Fibroblast of skin of scalp (primary cell): ENCODE data around the gene SLC35A3. TPM values are rescaled to one million over a fixed set of nuclear protein-coding genes. Genes with fewer than 3 reads are reported as not detected.
A peak's percentile ranks its signal among the peaks of the same experiment; 100 is the strongest.
"Not testable (repeated sequence)": the region's sequence is repeated elsewhere in the genome, so short reads cannot be mapped to it uniquely, and the experiment has no call there.

Source experiments
- DNase-seq: peaks from one replicate; pipeline ENCODE4 v3.0.0-alpha.2; 2013
- polyA plus RNA-seq, 2 experiments: library from polyadenylated mRNA; unstranded; fragments of 120-200 nt; gene quantifications; one replicate each; pipeline ENCODE4 v1.2.1, GENCODE V29; 2013; ENCODE audit not compliant: insufficient read length in 2 of 2

SLC35A3 gene
- 16.0 TPM for polyA plus RNA-seq (2013, experiment 1 of 2; ENCODE audit: insufficient read length)
- 17.7 TPM for polyA plus RNA-seq (2013, experiment 2 of 2; ENCODE audit: insufficient read length)

DNA sequence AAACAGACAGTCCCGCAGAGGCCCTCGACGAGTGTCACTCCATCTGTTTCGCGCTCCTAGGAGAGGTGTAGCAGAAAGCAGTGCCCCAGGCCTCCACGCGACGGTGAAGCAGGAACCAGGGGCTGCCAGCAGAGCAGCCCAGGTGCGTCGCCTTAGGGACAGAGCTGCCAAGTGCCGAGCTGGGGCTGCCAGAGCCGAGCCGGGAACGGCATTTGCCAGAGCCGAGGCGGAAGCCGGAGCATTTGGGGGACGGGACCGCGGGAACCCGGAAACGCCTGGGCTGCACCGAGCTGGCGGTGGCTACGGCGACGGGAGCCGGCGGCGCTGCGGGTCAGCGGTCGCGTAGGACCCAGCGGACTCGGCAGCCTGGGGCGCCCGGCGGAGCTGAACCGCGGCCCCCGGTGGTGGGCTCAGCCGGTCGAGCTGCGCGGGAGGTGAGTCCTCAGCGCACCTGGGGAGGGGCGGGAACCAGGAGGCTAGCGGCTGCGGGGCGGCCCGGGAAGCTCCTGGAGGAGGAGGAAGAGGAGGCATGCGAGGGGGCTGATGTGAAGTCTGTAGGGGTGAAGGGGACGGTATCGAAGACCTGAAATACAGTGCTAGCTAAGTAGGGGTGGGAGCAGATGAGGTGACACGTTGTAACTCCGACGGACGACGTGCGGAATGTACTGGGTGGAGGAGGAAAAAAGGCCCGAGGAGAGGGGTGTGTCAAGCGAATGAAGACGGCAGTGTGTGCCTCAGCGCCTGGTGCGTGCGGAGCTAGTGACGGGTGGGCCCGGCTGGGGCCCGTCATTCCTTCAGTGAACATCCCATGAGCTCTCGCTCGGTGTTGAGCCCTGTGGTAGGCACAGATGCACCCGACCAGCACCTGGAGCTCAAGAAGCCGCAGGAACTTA, at the start of gene SLC35A3:
SLC35A3 (plus strand) TSS at position 268 of the 893 bp plus-strand sequence. CDS start 23,559 bp downstream, outside the sequence.
- peak; percentile 70 for DNase-seq

DNA sequence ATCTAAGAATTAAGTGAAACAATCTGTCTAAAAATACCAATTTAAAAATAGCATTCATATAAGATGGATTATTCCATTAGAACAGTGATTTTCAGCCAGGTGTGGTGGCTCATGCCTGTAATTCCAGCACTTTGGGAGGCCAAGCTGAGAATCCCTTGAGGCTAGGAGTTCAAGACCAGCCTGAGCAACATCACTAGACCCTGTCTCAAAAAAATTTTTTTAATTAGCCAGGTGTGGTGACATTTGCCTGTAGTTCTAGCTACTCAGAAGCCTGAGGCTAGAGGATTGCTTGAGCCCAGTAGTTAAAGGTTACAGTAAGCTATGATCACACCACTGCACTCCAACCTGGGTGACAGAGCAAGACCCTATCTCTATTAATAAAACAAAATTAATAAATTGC, 35.0 kb upstream of the SLC35A3 start:
- no peak for DNase-seq

DNA sequence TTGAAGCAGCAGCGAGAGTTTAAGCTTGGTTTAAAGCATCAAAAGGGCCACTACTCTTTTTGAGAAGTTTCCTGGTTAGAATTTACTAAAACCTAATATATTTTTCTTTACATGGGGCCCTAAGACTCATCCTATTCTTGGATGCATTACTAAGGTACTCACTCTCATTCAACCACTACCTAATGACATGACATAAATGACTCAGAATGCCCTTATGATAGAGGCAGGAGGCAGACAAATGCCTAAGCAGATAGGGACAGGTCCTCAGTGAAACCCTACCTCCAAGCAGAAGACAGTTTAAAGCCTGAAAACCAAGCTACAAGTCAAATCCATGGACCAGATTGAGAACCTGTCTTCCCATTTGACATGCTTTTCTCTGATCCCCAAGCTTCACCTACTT, 34.3 kb upstream of the SLC35A3 start:
- DNase-seq: no peak

DNA sequence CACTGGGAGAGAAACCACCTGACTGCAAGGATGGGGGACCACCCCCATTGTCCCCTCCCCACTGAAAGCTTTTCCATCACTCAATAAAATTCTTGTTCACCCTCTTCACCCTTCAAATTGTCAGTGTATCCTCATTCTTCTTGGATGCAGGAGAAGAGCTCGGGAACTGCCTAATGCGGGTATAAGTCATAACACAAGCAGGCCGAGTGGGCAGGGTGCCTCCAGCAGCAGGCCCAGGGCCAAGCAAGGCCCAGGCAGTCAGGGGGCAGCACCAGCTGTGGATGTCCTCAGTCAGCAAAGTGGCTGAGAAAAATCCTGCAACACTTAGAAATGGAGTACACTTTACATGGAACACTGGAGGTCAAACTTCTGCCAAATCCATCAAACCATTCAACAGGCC, 33.7 kb upstream of the SLC35A3 start:
- no peak for DNase-seq

DNA sequence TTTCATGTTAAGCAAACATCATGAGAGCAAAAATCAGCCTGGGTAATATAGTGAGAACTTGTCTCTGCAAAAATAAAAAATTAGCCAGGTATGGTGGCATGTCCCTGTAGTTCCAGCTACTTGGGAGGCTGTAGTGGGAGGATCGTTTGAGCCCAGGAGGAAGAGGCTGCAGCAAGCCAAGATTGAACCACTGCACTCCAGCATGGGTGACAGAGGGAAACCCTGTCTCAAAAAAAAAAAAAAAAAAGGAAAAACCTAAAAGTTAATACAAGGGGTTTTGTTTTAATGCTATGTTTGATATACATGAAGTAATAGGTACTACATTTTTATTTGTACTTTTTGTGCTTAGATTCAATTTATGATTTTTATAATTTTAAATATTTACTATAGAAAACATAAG, 27.1 kb upstream of the SLC35A3 start:
- DNase-seq: no peak

DNA sequence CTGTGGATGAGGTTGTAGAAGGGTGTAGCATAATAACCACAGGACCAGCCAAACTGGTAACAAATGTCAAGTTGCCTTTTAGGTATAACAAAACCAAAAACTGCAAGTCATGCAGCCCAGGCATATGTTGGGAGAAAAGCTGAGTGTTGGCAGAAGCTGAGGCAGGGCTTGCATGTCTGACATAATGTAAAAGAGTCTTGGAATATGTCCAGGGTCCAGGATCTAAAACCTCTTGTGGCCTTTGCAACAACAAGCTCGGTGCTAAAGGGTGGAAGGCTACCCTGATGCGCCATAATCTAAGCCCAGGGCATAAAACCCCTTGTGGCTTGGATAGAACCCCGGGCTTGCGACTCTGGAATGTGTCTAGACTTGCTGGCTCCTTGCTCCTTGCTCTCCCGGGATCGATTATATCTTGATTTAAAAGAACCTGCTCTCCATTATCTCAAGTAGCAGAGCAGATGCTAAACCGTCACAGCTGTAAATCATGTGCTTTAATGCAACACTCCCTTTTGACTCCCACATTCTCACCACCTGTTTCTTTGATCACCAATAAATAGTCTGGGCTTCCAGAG, 26.5 kb upstream of the SLC35A3 start:
- peak; percentile 82 for DNase-seq

DNA sequence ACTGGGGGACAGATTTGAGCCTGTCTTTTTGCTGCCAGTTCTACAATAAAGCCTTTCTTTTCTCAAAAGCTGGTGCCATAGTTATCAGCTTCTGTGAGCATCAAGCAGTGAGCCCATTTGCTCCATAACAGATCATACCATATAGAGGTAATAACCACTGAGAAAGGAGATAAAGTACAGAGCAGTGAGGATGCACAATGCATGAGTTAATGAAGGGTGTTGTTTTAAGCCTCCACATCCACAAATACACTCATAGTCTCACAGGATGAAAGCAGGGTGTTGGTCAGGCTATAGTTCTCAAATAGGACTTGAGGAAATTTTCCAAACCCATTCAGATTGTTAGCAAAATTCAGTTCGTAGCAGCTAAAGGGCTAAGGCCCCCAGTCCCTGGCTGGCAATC, 25.6 kb upstream of the SLC35A3 start:
- DNase-seq: no peak

DNA sequence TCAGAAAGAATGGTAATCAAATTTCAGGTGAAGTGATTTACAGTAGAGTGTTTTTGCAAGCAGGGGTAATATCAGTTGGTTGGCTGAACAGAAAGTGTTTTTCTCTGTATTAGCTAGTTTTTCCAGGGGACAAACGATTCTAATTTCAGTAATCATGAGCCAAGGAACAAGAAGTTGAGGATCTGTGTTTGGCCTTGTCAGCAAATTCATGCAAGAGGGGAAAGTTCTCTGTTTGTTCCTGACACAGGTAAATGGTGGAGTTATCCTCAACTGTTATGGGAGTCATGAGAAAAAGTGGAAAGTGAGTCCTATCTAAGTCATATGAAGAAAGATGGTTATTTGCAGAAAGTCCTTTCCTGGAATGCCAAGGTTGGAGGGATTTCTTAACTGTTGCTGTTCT, 24.6 kb upstream of the SLC35A3 start:
- no peak for DNase-seq

DNA sequence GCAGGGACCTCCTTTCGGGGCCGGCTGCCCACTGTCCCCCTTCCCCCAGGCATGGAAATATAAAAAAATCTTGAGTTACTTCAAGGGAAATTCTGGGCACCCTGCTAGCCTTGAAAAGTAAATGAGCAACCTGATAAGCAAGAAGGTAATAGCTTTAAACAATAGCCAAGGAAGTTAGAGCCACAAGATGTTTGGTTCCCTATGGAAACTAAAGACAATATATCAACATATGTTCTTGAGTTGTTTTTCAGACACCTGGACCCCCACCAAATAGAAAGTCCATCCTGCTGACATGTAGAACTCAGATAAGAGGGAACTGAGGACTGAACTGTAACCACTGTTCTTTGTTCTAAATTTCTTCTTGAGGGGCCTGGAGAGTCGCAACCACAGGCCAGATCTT, 19.3 kb upstream of the SLC35A3 start:
- DNase-seq: no peak

DNA sequence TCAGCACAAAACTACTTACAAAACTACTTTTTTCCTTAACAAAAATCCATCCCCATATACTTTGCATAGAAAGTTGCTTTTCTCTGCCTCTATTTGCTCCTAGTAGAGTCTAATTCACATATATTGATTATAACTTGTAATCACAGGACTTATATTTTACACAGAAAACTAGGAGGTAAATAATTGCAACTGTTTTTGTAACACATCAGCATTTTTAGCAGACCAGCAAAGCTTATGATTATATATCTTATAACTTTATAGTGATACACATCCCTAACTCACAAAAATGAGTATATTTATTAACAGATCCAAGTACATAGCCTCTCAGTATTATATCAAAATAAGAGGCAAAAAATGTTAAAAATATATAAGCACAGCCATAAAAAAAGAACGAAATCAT, 17.3 kb upstream of the SLC35A3 start:
- DNase-seq: no peak

DNA sequence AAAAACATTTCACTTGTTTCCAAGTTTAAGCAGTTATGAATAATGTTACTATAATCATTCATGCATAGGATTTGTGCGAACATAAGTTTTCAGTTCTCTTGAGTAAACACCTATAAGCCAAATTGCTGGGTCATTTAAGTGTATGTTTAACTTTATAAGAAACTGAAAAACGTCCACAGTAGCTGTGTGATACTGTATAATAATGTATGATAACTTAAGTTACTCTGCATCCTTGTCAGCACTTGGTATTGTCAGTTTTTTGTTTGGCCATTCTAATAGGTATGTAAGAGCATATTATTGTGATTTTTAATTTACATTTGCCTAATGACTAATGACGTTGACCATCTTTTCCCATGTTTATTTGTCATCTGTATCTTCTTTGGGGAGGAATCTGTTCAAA, 14.4 kb upstream of the SLC35A3 start:
- DNase-seq: no peak

DNA sequence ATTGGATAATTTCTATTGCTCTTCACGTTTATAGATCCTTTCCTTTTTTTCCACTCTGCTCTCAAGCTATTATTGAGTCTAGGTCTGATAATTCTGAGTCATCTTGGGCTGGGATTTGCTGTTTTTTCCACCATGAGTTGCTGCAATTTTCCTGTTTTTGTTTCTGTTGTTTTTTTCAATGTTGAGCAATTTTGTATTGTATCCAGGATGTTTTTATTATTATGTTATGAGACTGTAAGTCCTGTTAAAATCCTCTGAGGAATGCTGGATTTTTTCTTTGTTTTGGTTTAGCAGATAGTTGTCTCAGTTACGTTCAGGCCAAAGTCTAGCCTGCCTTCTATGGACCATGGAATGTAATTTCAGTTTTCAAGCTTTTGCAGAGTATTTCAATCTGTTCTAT, 13.0 kb upstream of the SLC35A3 start:
- peak; percentile 21 for DNase-seq

DNA sequence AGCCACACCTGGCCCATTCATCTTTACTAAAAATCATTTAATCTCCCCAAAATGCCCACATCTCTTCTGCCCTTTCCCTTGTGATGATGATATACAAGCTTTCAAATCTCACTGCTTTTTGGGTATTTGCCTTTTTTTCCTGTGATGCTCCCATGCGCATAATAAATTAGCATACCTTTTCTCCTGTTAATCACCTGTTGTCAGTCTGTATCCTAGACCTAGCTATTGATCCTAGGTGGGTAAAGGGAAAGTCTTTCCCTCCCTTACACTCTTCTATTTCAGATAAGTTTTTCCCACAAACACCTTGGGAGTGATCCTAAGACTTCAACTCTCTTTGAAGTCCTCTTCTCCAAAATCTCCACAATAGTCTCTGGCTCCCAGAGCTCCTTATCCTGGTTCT, 12.0 kb upstream of the SLC35A3 start:
- no peak for DNase-seq

DNA sequence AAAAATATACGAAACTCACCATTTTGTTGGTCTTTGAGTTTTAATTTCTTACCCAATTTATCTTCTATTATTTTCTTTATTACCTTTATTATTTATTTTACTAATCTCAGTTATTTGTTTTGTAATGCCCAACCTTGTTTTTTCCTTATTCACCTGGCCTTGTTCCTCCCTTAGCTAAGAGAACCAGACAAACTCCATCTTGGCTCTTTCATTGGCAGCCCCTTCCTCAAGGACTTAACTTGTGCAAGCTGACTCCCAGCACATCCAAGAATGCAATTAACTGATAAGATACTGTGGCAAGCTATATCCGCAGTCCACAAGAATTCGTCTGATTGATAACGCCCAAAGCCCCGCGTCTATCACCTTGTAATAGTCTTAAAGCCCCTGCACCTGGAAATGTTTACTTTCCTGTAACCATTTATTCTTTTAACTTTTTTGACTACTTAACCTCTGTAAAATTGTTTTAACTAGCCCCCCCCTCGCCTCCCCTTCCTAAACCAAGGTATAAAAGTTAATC, 10.5 kb upstream of the SLC35A3 start:
- not testable (repeated sequence) for DNase-seq

DNA sequence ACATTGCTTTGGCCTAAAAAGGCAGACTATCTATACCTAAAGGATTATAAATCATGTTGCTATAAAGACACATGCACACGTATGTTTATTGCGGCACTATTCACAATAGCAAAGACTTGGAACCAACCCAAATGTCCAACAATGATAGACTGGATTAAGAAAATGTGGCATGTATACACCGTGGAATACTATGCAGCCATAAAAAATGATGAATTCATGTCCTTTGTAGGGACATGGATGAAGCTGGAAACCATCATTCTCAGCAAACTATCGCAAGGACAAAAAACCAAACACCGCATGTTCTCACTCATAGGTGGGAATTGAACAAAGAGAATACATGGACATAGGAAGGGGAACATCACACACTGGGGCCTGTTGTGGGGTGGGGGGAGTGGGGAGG, 9.5 kb upstream of the SLC35A3 start:
- not testable (repeated sequence) for DNase-seq

DNA sequence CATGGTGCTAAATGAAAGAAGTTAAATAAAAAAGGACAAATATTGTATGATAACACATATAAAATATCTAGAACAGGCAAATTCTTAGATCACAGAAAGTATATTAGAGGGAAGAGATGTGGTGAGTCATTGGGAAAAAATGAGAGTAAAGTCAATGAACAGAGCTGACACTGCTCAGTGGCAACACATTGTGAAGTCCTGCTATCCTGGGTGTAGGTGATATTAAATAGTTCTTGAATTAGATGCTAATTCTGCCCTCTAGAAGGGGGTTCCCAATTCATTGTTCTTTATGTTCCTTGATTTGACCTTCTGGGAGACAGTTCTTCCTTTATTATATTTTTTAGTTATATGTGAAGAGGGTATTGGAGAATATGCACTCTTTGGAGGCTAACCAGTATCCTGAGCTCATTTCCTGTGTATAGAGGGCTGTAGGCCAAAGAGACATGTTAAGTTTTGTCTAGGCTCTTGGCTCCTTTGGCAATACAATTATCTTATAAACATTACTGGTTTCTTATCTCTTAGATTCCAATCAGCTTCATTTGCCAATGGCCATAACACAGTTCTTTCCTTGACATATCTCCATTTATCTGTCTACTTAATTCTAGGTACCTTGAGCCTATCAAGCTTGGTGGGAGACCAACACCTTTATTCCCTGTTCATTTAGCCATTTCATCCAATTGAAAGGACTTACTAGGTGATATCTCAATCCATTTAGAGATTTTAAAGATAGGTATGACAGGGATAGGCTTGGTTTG, 6.6 kb upstream of the SLC35A3 start:
- DNase-seq: peak; percentile 62

DNA sequence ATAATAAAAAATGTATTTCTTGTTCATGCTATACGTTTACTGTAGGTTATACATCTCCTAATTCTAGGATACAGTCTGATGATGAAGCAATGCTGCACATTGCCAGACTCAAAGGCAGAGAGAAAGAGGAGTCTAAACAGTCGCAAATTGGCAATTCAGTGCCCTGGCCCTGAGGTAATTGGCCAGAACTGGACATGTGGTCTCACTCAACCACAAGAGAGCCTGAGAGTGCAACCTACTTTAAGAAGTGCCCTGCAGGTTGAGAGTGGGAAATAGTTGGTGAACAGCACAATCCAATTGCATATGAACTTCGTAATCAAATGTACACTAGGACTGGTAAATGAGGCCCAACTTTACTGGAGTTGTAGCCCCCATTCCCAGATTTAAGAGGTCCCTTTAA, 5.0 kb upstream of the SLC35A3 start:
- no peak for DNase-seq

DNA sequence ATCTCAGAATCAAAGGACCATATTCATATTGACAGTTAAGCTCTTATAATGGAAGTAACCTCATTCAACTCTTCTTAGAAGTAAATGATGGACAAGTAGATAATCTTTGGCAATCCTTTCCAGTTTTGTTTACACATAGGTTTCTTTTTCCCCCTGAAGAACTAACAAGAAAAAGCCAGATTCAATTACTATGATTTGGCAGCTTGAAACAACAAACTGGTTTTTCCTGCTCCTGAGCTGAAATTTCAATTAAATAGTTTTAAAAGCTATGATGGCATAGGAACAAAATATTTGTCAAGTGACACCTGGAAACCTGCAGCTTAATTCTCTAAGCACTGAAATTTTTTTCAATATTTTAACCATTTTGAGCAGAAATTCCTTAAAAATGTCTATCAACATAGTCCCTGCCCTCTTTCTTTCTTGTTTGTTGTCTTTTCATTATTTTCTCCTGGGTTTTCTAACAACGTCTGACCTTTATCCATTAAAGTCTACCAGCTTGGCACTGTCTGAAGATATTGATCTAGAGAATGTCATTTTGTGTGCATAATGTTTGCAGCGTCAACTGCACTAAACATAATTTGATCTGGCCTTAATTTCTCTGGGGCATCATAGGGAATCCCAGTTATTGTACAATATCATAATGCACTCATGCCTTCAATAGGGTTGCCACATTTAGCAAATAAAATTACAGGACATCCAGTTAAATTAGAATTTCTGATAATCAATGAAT, 4.0 kb upstream of the SLC35A3 start:
- no peak for DNase-seq

DNA sequence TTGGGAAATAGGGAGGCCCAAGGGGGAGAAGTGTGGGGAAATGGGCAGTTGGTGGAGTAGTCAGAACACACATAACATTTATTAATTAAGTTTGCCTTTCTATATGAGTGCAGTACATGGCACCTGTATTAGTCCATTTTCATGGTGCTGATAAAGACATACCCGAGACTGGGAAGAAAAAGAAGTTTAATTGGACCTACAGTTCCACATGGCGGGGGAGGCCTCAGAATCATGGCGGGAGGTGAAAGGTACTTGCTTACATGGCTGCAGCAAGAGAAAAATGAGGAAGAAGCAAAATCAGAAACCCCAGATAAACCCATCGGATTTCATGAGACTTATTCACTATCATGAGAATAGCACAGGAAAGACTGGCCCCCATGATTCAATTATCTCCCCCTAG, 1.6 kb upstream of the SLC35A3 start:
- no peak for DNase-seq

DNA sequence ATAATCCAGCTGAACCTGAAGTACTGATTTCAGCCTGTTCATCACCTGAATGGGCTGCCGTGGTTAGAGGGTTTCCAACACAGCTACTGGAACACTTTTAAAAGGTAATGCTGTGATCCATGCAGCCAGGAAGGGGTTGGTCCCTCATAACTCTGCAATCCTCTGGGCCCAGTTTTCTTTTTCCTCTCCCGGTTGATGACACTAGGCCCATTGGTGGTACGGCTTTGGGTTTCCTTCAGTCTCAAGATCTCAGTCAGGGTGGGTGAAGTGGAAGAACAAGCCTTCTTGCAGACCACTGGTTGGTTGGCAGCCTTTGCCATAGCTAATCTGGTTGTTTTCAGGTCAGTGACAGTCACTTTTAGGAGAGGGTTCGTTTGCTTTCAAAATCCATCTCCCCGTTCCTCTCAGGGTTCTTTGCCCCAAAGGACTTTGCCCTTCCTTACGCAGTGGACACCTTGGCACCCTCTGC, 502 bp upstream of the SLC35A3 start:
- DNase-seq: no peak

DNA sequence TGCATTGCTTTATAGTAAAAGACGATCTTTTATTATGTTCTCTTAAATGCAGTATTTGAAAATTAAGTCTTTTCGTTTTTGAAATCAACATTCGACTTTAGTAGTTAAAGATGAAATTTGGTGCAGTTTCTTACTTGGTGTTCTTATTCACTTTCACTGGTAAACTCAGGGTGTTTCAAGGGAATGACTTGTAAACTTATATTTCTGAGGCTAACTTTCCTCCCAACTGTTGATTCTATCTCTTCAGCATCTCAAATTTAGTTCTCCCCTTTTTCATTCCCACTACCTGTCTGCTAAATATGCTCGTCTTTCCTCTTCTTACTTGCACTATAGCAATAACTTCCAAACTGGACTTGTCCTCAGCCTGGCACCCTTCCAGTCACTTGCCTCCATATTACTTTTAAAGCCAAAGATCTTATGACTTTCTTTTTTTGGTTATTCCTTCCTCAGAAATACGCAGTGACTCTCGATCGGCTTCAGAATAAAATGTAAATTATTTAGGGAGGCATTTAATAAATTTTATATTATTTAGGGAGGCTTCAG, 988 bp downstream of the SLC35A3 start:
- peak; percentile 4 for DNase-seq

DNA sequence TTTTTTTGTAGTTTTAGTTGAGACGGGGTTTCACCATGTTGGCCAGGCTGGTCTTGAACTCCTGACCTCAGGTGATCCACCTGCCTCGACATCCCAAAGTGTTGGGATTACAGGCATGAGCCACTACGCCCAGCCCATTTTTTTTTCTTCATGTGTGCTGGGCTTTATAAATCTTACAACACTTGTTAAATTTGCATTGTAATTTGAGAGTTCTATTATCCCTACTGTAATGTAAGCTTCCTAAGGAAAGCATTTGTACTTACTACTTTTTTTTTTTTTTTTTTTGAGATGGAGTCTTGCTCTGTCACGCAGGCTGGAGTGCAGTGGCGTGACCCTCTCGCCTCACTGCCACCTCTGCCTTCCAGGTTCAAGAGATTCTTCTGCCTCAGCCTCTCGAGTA, 2.3 kb downstream of the SLC35A3 start:
- DNase-seq: peak; percentile 2
